K562 (cell line): ENCODE data around the gene UCN. TPM values are rescaled to one million over a fixed set of nuclear protein-coding genes. Genes with fewer than 3 reads are reported as not detected.
A peak's percentile ranks its signal among the peaks of the same experiment; 100 is the strongest.

Experiments
- FOXM1 ChIP-seq, 2 experiments: fragments of 450-650 bp in 1 of 2; sonication (generic) in 1 of 2; formaldehyde crosslinking in 1 of 2; IDR thresholded peaks; 2 replicates each; pipeline versions ENCODE4 v1.6.1 to v1.9.0; 2017 to 2022; ENCODE audit warnings: low read depth in 2 of 2, mild to moderate bottlenecking in 2 of 2, missing genetic modification reagents in 1 of 2, moderate library complexity in 1 of 2
- GTF2A2 ChIP-seq: IDR thresholded peaks from 2 replicates; pipeline ENCODE4 v1.6.1; 2016; ENCODE audit warnings: mild to moderate bottlenecking, missing genetic modification characterization, missing compliant biosample characterization
- GTF2F1 ChIP-seq: IDR thresholded peaks from 2 replicates; pipeline ENCODE4 v1.6.1; 2011; ENCODE audit warnings: low read depth, low read length, improper control_type of control experiment
- HDAC8 ChIP-seq: fragments of 450-650 bp; IDR thresholded peaks from 2 replicates; pipeline ENCODE4 v1.6.1; 2016; ENCODE audit warnings: mild to moderate bottlenecking, missing genetic modification characterization, moderate library complexity, missing compliant biosample characterization
- HOMEZ ChIP-seq: fragments of 250-450 bp; sonication (Bioruptor Pico); IDR thresholded peaks from 2 replicates; pipeline ENCODE4 v1.4.0; 2020; ENCODE audit warnings: mild to moderate bottlenecking, moderate library complexity
- NEUROD1 ChIP-seq: fragments of 150-350 bp; IDR thresholded peaks from 2 replicates; pipeline ENCODE4 v1.6.1; 2014; ENCODE audit warnings: borderline replicate concordance, low read length, low read depth; ENCODE audit not compliant: partially characterized antibody
- NFXL1 ChIP-seq: fragments of 450-650 bp; formaldehyde crosslinking; IDR thresholded peaks from 2 replicates; pipeline ENCODE4 v1.4.0; 2021; ENCODE audit warnings: mild to moderate bottlenecking
- POLR2AphosphoS5 ChIP-seq: IDR thresholded peaks from 2 replicates; pipeline ENCODE4 v1.6.1; 2011; ENCODE audit warnings: mild to moderate bottlenecking, low read depth, low read length, moderate library complexity; ENCODE audit not compliant: control insufficient read depth, insufficient read depth
- RBM14 ChIP-seq: fragments of 200-400 bp; formaldehyde crosslinking; IDR thresholded peaks from 2 replicates; pipeline ENCODE4 v1.6.1; 2018; ENCODE audit warnings: low read depth, mild to moderate bottlenecking, low read length, moderate library complexity, borderline replicate concordance; ENCODE audit not compliant: insufficient read depth
- RFX1 ChIP-seq: fragments of 450-650 bp; IDR thresholded peaks from 2 replicates; pipeline ENCODE4 v1.6.1; 2016; ENCODE audit warnings: mild to moderate bottlenecking, moderate library complexity
- SIX5 ChIP-seq, 2 experiments: IDR thresholded peaks; 2 replicates each; pipeline ENCODE4 v1.6.1; 2011; ENCODE audit warnings: low read length in 2 of 2, borderline replicate concordance in 1 of 2, low read depth in 1 of 2, mild to moderate bottlenecking in 1 of 2, moderate library complexity in 1 of 2; ENCODE audit not compliant: insufficient read depth in 1 of 2
- SREBF2 ChIP-seq: sonication (generic); formaldehyde crosslinking; IDR thresholded peaks from 2 replicates; pipeline ENCODE4 v1.4.0; 2020; ENCODE audit warnings: mild to moderate bottlenecking, missing genetic modification reagents
- ZBTB1 ChIP-seq: sonication (generic); formaldehyde crosslinking; IDR thresholded peaks from 2 replicates; pipeline ENCODE4 v1.8.1; 2023; ENCODE audit warnings: missing genetic modification reagents, low read depth, mild to moderate bottlenecking, borderline replicate concordance
- ZSCAN32 ChIP-seq: fragments of 450-650 bp; formaldehyde crosslinking; IDR thresholded peaks from 2 replicates; pipeline ENCODE4 v1.4.0; 2020; ENCODE audit warnings: mild to moderate bottlenecking, moderate library complexity
- polyA plus RNA-seq, 8 experiments: library from polyadenylated mRNA; depleted of rRNA in 4 of 8; stranded (reverse) in 5 of 8; unstranded in 3 of 8; fragments of >200 nt; fragmentation: Nextera tagmentation in 2 of 8; fragmentation: Illumina TruSeq in 1 of 8; extraction: Ambion mirVana in 2 of 8; extraction: Trizol in 1 of 8; gene quantifications; 2 replicates each; pipeline versions ENCODE4 v1.2.1 to v1.2.3, GENCODE V29; 2011 to 2014; ENCODE audit warnings: inconsistent platforms in 1 of 8, missing spikeins in 1 of 8
- total RNA-seq, 7 experiments: library from RNA; depleted of rRNA in 6 of 7; stranded (reverse); fragments of >200 nt in 6 of 7; fragmentation: Illumina TruSeq in 2 of 7; extraction: Trizol in 2 of 7; gene quantifications; 2 replicates each; pipeline versions ENCODE4 v1.2.1 to v1.2.3, GENCODE V29; 2011 to 2021; ENCODE audit warnings: low replicate concordance in 1 of 7
- TF ChIP-seq, protein P1 (sequence below), 2 experiments: fragments of 250-450 bp in 1 of 2; fragments of 450-650 bp in 1 of 2; sonication (Bioruptor Pico) in 1 of 2; IDR thresholded peaks; 2 replicates each; pipeline versions ENCODE4 v1.6.1 to v1.8.0; 2016 to 2021; ENCODE audit warnings: mild to moderate bottlenecking in 2 of 2, moderate library complexity in 2 of 2, missing compliant biosample characterization in 1 of 2, missing genetic modification characterization in 1 of 2
- TF ChIP-seq, protein P2 (sequence below): sonication (generic); formaldehyde crosslinking; IDR thresholded peaks from 2 replicates; pipeline ENCODE4 v1.8.0; 2022; ENCODE audit warnings: mild to moderate bottlenecking, missing genetic modification reagents
- TF ChIP-seq, protein P3 (sequence below): fragments of 250-450 bp; sonication (Bioruptor Pico); IDR thresholded peaks from 2 replicates; pipeline ENCODE4 v1.8.0; 2021; ENCODE audit warnings: borderline replicate concordance, mild to moderate bottlenecking, moderate library complexity; ENCODE audit not compliant: poor library complexity, severe bottlenecking

The UCN gene
- total and polyA plus RNA-seq, 9 of the 15 experiments (the other 6 are each of a cell fraction or from before 2014, with no cell fraction given), result 0.10 to 2.7 (median 0.43) TPM

- TF ChIP-seq POLR2AphosphoS5, result peak; percentile 48
- TF ChIP-seq, protein P1, sequence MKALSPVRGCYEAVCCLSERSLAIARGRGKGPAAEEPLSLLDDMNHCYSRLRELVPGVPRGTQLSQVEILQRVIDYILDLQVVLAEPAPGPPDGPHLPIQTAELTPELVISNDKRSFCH (CRISPR knock-in tag; IDR thresholded peaks at IDR 0.05), result no peak
- TF ChIP-seq, protein P1 (tag; IDR thresholded peaks at IDR 0.05), result peak; percentile 62
- no peak for TF ChIP-seq SREBF2 (CRISPR knock-in tag)
- peak; percentile 58 to 60; a peak in 3 of 4 replicates for TF ChIP-seq SIX5 (IDR thresholded peaks at IDR 0.05; ENCODE audit: borderline replicate concordance in 1 of 2, insufficient read depth in 1 of 2, low read depth in 1 of 2, low read length in 2 of 2)
- no peak for TF ChIP-seq GTF2A2 (tag)
- TF ChIP-seq NEUROD1, result no peak
- TF ChIP-seq, protein P2, sequence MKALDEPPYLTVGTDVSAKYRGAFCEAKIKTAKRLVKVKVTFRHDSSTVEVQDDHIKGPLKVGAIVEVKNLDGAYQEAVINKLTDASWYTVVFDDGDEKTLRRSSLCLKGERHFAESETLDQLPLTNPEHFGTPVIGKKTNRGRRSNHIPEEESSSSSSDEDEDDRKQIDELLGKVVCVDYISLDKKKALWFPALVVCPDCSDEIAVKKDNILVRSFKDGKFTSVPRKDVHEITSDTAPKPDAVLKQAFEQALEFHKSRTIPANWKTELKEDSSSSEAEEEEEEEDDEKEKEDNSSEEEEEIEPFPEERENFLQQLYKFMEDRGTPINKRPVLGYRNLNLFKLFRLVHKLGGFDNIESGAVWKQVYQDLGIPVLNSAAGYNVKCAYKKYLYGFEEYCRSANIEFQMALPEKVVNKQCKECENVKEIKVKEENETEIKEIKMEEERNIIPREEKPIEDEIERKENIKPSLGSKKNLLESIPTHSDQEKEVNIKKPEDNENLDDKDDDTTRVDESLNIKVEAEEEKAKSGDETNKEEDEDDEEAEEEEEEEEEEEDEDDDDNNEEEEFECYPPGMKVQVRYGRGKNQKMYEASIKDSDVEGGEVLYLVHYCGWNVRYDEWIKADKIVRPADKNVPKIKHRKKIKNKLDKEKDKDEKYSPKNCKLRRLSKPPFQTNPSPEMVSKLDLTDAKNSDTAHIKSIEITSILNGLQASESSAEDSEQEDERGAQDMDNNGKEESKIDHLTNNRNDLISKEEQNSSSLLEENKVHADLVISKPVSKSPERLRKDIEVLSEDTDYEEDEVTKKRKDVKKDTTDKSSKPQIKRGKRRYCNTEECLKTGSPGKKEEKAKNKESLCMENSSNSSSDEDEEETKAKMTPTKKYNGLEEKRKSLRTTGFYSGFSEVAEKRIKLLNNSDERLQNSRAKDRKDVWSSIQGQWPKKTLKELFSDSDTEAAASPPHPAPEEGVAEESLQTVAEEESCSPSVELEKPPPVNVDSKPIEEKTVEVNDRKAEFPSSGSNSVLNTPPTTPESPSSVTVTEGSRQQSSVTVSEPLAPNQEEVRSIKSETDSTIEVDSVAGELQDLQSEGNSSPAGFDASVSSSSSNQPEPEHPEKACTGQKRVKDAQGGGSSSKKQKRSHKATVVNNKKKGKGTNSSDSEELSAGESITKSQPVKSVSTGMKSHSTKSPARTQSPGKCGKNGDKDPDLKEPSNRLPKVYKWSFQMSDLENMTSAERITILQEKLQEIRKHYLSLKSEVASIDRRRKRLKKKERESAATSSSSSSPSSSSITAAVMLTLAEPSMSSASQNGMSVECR (CRISPR knock-in tag), result peak; percentile 82
- no peak for TF ChIP-seq ZSCAN32 (CRISPR knock-in tag)
- TF ChIP-seq GTF2F1, result peak; percentile 47; the same call in 1 of the 2 replicates
- TF ChIP-seq HDAC8 (tag), result 0 out of 2 replicates have a peak, but pooled peaks have one; percentile 34
- TF ChIP-seq RFX1, result no peak
- TF ChIP-seq NFXL1 (CRISPR knock-in tag), result no peak
- no peak for TF ChIP-seq RBM14
- no peak for TF ChIP-seq HOMEZ (CRISPR knock-in tag)
- 0 out of 2 replicates have a peak, but pooled peaks have one; percentile 68 for TF ChIP-seq ZBTB1
- no peak; the same call in 1 of the 2 replicates for TF ChIP-seq FOXM1 (IDR thresholded peaks at IDR 0.05; ENCODE audit: low read depth)
- no peak for TF ChIP-seq FOXM1 (CRISPR knock-in tag; IDR thresholded peaks at IDR 0.05; ENCODE audit: low read depth)
- TF ChIP-seq, protein P3, sequence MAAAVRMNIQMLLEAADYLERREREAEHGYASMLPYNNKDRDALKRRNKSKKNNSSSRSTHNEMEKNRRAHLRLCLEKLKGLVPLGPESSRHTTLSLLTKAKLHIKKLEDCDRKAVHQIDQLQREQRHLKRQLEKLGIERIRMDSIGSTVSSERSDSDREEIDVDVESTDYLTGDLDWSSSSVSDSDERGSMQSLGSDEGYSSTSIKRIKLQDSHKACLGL (CRISPR knock-in tag), result peak; percentile 79
Measured at GRCh38 chr2:27356382-27357181, 48.3 kb upstream of the UCN start, which contains the start of gene GTF3C2 (continued).
